GM04504 (cell line): ENCODE data around the gene TMEM106B.

ENCODE experiments used
- DNase-seq: peaks from one replicate; pipeline ENCODE4 v3.0.0-alpha.2; 2012; ENCODE audit warnings: low read depth

TMEM106B gene

GRCh38 chr7:12228024-12228423, 16.9 kb downstream of the TMEM106B start:
- DNase-seq: no peak

- DNase-seq: no peak
These were observed 18.0 kb downstream of the TMEM106B start for GRCh38 chr7:12229046-12229445.

- DNase-seq: no peak
These were observed 20.0 kb downstream of the TMEM106B start for GRCh38 chr7:12231097-12231496.

- DNase-seq: no peak
These were observed 22.1 kb downstream of the TMEM106B start for GRCh38 chr7:12233175-12233574.

GRCh38 chr7:12234334-12234865, 23.3 kb downstream of the TMEM106B start:
- no peak for DNase-seq

GRCh38 chr7:12235970-12236369, 24.9 kb downstream of the TMEM106B start:
- DNase-seq: no peak

GRCh38 chr7:12237007-12237406, 25.9 kb downstream of the TMEM106B start:
- DNase-seq: no peak

GRCh38 chr7:12239806-12240205, 28.7 kb downstream of the TMEM106B start:
- DNase-seq: no peak

GRCh38 chr7:12244129-12244528, 33.0 kb downstream of the TMEM106B start:
- no peak for DNase-seq

- no peak for DNase-seq
These were observed 33.6 kb downstream of the TMEM106B start for GRCh38 chr7:12244694-12245093.

- no peak for DNase-seq
These were observed 38.6 kb downstream of the TMEM106B start for GRCh38 chr7:12249706-12250105.

- DNase-seq: no peak
These were observed 39.1 kb downstream of the TMEM106B start for GRCh38 chr7:12250232-12250631.

GRCh38 chr7:12256090-12256489, 45.0 kb downstream of the TMEM106B start:
- no peak for DNase-seq

GRCh38 chr7:12257582-12257981, 46.5 kb downstream of the TMEM106B start:
- DNase-seq: no peak

GRCh38 chr7:12258074-12258473, 47.0 kb downstream of the TMEM106B start:
- no peak for DNase-seq

- DNase-seq: no peak
These were observed 56.4 kb downstream of the TMEM106B start for GRCh38 chr7:12267542-12267941.

- no peak for DNase-seq
These were observed 58.2 kb downstream of the TMEM106B start for GRCh38 chr7:12269100-12269895.

GRCh38 chr7:12281038-12281437, 69.9 kb downstream of the TMEM106B start:
- DNase-seq: no peak

GRCh38 chr7:12287901-12288300, 76.8 kb downstream of the TMEM106B start:
- DNase-seq: no peak

GRCh38 chr7:12289996-12290395, 78.9 kb downstream of the TMEM106B start:
- no peak for DNase-seq

- no peak for DNase-seq
These were observed 79.7 kb downstream of the TMEM106B start for GRCh38 chr7:12290761-12291160.

- no peak for DNase-seq
These were observed 80.8 kb downstream of the TMEM106B start for GRCh38 chr7:12291870-12292269.
